HT1080 (cell line): ENCODE data around the gene CHD6. TPM values are rescaled to one million over a fixed set of nuclear protein-coding genes. Genes with fewer than 3 reads are reported as not detected.

Experiments used
- DNase-seq: peaks from one replicate; pipeline ENCODE4 v3.0.0-alpha.2; 2015; ENCODE audit warnings: low read depth
- total RNA-seq: library from RNA; depleted of rRNA; stranded (reverse); fragments of >200 nt; shearing (Covaris generic); gene quantifications from 2 replicates; pipeline ENCODE4 v1.2.3, GENCODE V29; 2014

CHD6 gene
- total RNA-seq, 1 experiment from 2014 or later = 8.6 TPM

DNA sequence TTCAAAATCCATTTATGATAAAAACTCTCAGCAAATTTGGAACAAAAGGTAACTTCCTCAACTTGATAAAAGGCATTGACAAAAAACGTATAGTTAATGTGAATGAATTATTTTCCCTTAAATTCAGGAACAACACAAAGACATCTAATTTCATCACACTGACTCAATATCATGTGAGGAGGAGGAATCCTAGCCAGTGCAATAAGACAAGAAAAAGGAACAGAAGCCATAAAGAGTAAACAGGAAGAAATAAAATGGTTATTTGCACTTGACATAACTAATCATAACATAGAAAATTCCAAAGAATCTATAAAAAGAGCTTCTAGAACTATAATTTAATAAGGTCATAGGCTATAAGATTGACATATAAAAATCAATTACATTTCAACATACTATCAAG is 31.4 kb downstream of the CHD6 start:
- no peak for DNase-seq

- no peak for DNase-seq
Measured at GRCh38 chr20:41580350-41580749, 37.8 kb downstream of the CHD6 start.

- DNase-seq = no peak
Measured at GRCh38 chr20:41577129-41578009, 40.8 kb downstream of the CHD6 start.

- no peak for DNase-seq
Measured at GRCh38 chr20:41575412-41575811, 42.8 kb downstream of the CHD6 start.

DNA sequence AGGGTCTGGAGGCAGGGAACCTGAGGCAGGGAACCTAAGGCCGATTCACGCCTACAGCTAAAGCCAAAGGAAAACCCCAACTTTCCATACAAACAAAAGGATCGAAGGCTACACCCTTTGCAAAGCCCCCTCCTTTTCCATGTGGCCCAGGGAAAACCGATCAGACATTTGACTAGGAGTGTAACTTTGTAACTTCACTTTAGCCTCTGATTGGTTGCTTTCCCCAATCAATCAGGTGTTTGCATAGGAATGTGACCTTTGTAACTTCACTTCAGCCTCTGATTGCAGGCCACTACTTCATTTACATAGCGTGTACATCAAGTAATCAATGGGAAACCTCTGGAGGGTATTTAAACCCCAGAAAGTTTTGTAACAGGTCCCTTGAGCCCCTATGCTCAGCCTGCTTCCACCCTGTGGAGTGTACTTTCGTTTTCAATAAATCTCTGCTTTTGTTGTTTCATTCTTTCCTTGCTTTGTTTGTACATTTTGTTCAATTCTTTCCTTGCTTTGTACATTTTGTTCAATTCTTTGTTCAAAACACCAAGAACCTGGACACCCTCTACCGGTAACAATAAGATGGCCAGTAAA is 43.3 kb downstream of the CHD6 start:
- DNase-seq = no peak

DNA sequence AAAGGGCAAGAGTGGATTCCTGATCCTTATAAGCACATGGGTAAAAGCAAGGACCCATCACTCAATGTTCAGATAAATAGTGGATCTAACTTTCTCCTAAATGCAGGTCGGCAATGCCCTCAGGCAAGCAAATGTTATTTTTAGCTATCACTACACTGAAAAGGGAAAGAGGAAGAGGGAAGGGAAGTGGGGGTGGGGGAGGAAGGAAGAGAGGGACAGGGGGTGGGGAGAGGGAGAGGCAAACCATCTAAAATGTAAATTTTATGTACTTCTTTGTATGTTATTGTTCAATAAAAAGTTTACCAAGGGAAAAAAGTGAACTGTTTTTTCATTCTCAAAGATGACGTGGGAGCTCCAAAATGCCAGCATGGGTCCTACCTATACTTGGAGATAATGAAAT is 44.2 kb downstream of the CHD6 start:
- no peak for DNase-seq

- DNase-seq = no peak
Measured at GRCh38 chr20:41572010-41572572, 46.1 kb downstream of the CHD6 start.

- no peak for DNase-seq
Measured at GRCh38 chr20:41571006-41571405, 47.2 kb downstream of the CHD6 start.

DNA sequence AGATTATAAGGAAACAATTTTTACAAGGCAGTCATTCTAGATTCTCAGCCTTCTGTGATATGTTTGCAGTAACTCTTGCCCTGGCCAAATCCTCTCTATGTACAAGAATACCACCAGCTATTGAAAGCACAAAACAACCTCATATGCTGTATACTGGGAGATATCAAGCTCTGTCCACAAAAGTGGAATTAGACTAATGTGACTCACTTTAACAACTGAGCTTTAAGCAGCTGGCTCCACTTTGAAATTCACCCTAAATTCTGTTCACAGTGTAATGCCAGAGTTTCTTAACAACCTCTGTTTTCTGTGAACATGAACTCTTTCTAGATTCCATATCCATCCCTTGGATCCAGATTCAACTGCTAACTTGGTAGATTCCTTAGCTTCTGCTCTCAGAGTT is 47.6 kb downstream of the CHD6 start:
- no peak for DNase-seq

GRCh38 chr20:41567615-41568014 is 50.6 kb downstream of the CHD6 start:
- DNase-seq = no peak

DNA sequence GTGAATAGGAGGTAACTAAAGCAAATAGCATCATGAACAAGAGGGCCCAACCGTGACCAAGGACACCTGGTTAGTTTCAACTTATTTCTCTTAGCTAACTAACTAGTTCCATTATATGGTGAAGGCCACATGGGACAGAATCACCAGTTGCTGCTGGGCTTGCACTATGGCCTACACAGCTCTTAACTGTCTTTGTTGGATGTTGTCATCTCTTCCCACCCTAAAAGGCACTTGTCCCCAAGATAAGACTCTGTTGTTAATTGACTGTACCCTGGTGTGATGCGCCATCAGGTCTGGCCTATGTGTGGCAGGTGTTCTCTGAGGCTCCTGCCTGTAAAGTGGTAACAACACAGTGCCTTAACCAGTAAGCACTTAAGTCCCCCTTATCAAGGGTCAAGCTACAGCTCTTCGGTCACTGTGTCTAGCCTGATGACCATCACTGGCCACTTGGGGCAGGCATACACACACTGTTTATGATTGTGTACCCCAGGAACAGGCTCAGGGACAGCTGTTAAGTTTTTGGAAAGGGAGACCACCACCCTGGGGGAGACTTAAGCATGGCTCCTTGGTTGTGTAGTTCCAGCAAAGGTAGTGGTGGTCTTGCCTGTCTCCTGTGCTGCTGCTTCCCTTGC is 51.2 kb downstream of the CHD6 start:
- no peak for DNase-seq

DNA sequence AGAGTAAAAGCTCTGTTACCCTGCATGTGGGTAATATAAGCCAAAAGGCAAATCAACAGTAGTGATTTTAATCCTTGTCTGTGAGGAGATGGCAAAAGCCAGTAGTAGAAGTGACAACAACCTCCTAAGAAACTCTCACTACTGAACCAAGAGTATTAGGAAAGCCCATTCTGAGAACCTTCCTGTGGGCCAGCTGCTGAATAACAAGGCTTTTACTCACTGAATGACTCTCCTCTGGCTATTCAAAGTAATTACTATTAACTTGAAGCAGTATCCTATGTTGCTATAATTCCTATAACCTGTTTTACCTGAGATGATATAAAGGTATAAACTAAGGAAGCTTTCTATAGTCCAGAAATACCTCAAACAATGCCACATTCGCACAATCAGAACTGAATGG is 55.1 kb downstream of the CHD6 start:
- no peak for DNase-seq

- DNase-seq = no peak
Measured at GRCh38 chr20:41560970-41561369, 57.2 kb downstream of the CHD6 start.

GRCh38 chr20:41559658-41560057 is 58.5 kb downstream of the CHD6 start:
- DNase-seq = no peak

- DNase-seq = no peak
Measured at GRCh38 chr20:41553142-41553879, 64.9 kb downstream of the CHD6 start.

- DNase-seq = no peak
Measured at GRCh38 chr20:41552295-41553068, 65.7 kb downstream of the CHD6 start.

GRCh38 chr20:41551011-41551705 is 67.0 kb downstream of the CHD6 start:
- no peak for DNase-seq

DNA sequence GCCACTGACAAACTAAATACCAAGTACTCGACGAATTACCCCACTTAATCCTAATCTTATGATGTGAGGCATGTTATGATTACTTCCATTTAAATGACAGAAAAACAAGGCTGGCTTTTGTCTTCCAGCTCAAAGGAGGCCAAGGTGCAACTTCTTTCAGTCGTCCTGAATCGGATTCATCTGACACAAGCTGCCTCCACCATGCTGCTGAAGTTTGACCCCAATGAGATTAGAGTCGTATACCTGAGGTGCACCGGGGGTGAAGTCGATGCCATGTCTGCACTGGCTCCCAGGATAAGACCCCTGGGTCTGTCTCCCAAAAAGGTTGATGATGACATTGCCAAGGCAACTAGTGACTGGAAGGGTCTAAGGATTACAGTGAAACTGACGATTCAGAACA is 71.0 kb downstream of the CHD6 start:
- DNase-seq = no peak

DNA sequence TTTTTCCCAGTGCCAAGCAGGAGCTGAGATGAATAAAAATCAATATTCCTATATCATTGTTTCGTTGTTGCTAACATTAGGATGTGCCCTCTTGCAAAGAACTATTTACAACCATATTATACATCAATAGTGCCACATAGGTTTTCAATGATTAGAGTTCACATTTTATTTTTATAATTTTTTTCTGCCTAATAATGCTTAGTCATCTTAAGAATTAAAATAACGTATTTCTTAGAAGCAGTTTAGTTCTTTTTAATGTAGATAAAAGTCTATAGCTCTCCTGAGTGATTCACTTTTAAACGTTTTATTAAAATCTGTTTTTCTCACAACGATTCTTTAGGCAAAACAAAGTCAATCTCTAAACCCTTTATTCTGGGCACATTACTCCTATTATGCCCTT is 71.6 kb downstream of the CHD6 start:
- DNase-seq = no peak

GRCh38 chr20:41544472-41544871 is 73.7 kb downstream of the CHD6 start:
- DNase-seq = no peak
